Neutrophil (primary cell): Measurements from ENCODE around the gene MND1.
"Not testable (repeated sequence)": the region's sequence is repeated elsewhere in the genome, so short reads cannot be mapped to it uniquely, and the experiment has no call there.

ENCODE experiments used
- H3K27ac ChIP-seq: fragments of 200-600 bp; sonication (generic); 2 replicates; pipeline ENCODE4 v1.5.1; 2016; ENCODE audit warnings: mild to moderate bottlenecking, moderate library complexity
- H3K27me3 ChIP-seq: fragments of 200-600 bp; sonication (generic); 2 replicates; pipeline ENCODE4 v1.6.0; 2016; ENCODE audit warnings: mild to moderate bottlenecking
- H3K36me3 ChIP-seq: fragments of 200-600 bp; sonication (generic); 2 replicates; pipeline ENCODE4 v1.5.1; 2017
- H3K4me1 ChIP-seq, 2 experiments: fragments of 200-600 bp in 1 of 2; sonication (generic) in 1 of 2; 1 replicate in 1 of 2; 2 replicates in 1 of 2; pipeline versions ENCODE4 v1.5.1 to v1.6.1; 2013 to 2016; ENCODE audit warnings: low read depth in 1 of 2, low read length in 1 of 2, mild to moderate bottlenecking in 1 of 2, moderate library complexity in 1 of 2; ENCODE audit not compliant: control insufficient read depth in 1 of 2, insufficient read depth in 1 of 2
- H3K4me3 ChIP-seq, 2 experiments: fragments of 200-600 bp in 1 of 2; sonication (generic) in 1 of 2; 1 replicate in 1 of 2; 2 replicates in 1 of 2; pipeline ENCODE4 v1.5.1; 2013 to 2016; ENCODE audit warnings: low read depth in 1 of 2, low read length in 1 of 2, mild to moderate bottlenecking in 1 of 2, moderate library complexity in 1 of 2
- H3K9me3 ChIP-seq: fragments of 200-600 bp; sonication (generic); 2 replicates; pipeline ENCODE4 v1.5.1; 2016
- CTCF ChIP-seq: fragments of 200-600 bp; sonication (generic); IDR thresholded peaks from 2 replicates; pipeline ENCODE4 v1.5.1; 2016; ENCODE audit warnings: antibody characterized with exemption

The MND1 gene

GRCh38 chr4:153448003-153448731 lies 103.7 kb downstream of the MND1 start:
- no peak overlapping the region for H3K4me3 ChIP-seq
- H3K9me3 ChIP-seq: no peaks in the 10 kb centered on the region
- no peak for TF ChIP-seq CTCF
- no peaks in the 10 kb centered on the region for H3K27me3 ChIP-seq
- H3K36me3 ChIP-seq: no peaks in the 10 kb centered on the region
- no peak overlapping the region for H3K27ac ChIP-seq
- H3K4me1 ChIP-seq: peaks cover 45 to 50% of the 10 kb centered on the region in 2 experiments

- Histone ChIP-seq H3K27ac (peak overlapping the region; percentile 84), H3K27me3 (no peaks in the 10 kb centered on the region), H3K9me3 (no peaks in the 10 kb centered on the region), H3K4me3 (peak overlapping the region in 1 of 2 experiments; percentile 36), H3K36me3 (no peaks in the 10 kb centered on the region), H3K4me1 (peaks cover 57 to 62% of the 10 kb centered on the region in 2 experiments)
- no peak for TF ChIP-seq CTCF
Measured at GRCh38 chr4:153449338-153449737, 104.8 kb downstream of the MND1 start.

GRCh38 chr4:153450544-153450917 lies 106.0 kb downstream of the MND1 start:
- Histone ChIP-seq H3K9me3 (no peaks in the 10 kb centered on the region), H3K4me1 (peaks cover 67 to 71% of the 10 kb centered on the region in 2 experiments), H3K4me3 (peak overlapping the region in 1 of 2 experiments; percentile 36), H3K27me3 (no peaks in the 10 kb centered on the region), H3K36me3 (no peaks in the 10 kb centered on the region), H3K27ac (peak overlapping the region; percentile 84)
- TF ChIP-seq CTCF: no peak

- H3K27ac ChIP-seq: peak overlapping the region; percentile 84
Measured at GRCh38 chr4:153451145-153451544, 106.7 kb downstream of the MND1 start.

GRCh38 chr4:153451911-153452657 lies 107.6 kb downstream of the MND1 start:
- H3K27ac ChIP-seq: peak overlapping the region; percentile 84
- no peaks in the 10 kb centered on the region for H3K36me3 ChIP-seq

More at GRCh38 chr4:153451145-153451544, 106.7 kb downstream of the MND1 start:
- not testable (repeated sequence) for H3K36me3 ChIP-seq, H3K4me3 ChIP-seq, H3K9me3 ChIP-seq, H3K27me3 ChIP-seq
- H3K4me1 ChIP-seq: peaks cover 67 to 71% of the 10 kb centered on the region in 2 experiments

More at GRCh38 chr4:153451911-153452657, 107.6 kb downstream of the MND1 start:
- Histone ChIP-seq H3K4me3 (peak overlapping the region in 1 of 2 experiments; percentile 22), H3K9me3 (no peaks in the 10 kb centered on the region), H3K27me3 (no peaks in the 10 kb centered on the region), H3K4me1 (peaks cover 67 to 71% of the 10 kb centered on the region in 2 experiments)
- no peak for TF ChIP-seq CTCF
